HG03064 (cell line): ENCODE measurements around the gene TSHR.
"Not testable (repeated sequence)": the region's sequence is repeated elsewhere in the genome, so short reads cannot be mapped to it uniquely, and the experiment has no call there.

ENCODE experiments used
- ATAC-seq: cut with Tn5 transposase; IDR thresholded peaks from one replicate; pipeline ENCODE4 v1.9.1; 2021; ENCODE audit warnings: low read depth; ENCODE audit not compliant: unreplicated experiment

TSHR gene

GRCh38 chr14:81062816-81063215 lies 107.4 kb downstream of the TSHR start:
- ATAC-seq = peak; percentile 71

- no peak for ATAC-seq
Measured at GRCh38 chr14:81066672-81067071, 111.3 kb downstream of the TSHR start.

GRCh38 chr14:81067156-81067555 lies 111.7 kb downstream of the TSHR start:
- ATAC-seq = no peak

- no peak for ATAC-seq
Measured at GRCh38 chr14:81068176-81068782, 112.9 kb downstream of the TSHR start.

GRCh38 chr14:81070511-81070910 lies 115.1 kb downstream of the TSHR start:
- ATAC-seq = no peak

GRCh38 chr14:81085596-81085995 lies 130.2 kb downstream of the TSHR start:
- no peak for ATAC-seq

- ATAC-seq = no peak
Measured at GRCh38 chr14:81087230-81087629, 131.8 kb downstream of the TSHR start.

- ATAC-seq = no peak
Measured at GRCh38 chr14:81091139-81091538, 135.7 kb downstream of the TSHR start.

- ATAC-seq = no peak
Measured at GRCh38 chr14:81091660-81092059, 136.2 kb downstream of the TSHR start.

- ATAC-seq = no peak
Measured at GRCh38 chr14:81093651-81094050, 138.2 kb downstream of the TSHR start.

GRCh38 chr14:81095539-81095938 lies 140.1 kb downstream of the TSHR start:
- ATAC-seq = no peak

GRCh38 chr14:81096656-81097055 lies 141.2 kb downstream of the TSHR start:
- no peak for ATAC-seq

- no peak for ATAC-seq
Measured at GRCh38 chr14:81102217-81102616, 146.8 kb downstream of the TSHR start.

- no peak for ATAC-seq
Measured at GRCh38 chr14:81103443-81103842, 148.0 kb downstream of the TSHR start.

- no peak for ATAC-seq
Measured at GRCh38 chr14:81105378-81105777, 150.0 kb downstream of the TSHR start.

- ATAC-seq = no peak
Measured at GRCh38 chr14:81105961-81106360, 150.5 kb downstream of the TSHR start.

GRCh38 chr14:81110186-81110585 lies 154.8 kb downstream of the TSHR start:
- no peak for ATAC-seq

GRCh38 chr14:81113176-81113575 lies 157.8 kb downstream of the TSHR start:
- ATAC-seq = no peak

GRCh38 chr14:81113945-81114820 lies 158.8 kb downstream of the TSHR start:
- not testable (repeated sequence) for ATAC-seq

GRCh38 chr14:81120501-81120900 lies 165.1 kb downstream of the TSHR start:
- ATAC-seq = no peak

- ATAC-seq = peak; percentile 99
Measured at GRCh38 chr14:81122326-81122725, 166.9 kb downstream of the TSHR start.

- ATAC-seq = no peak
Measured at GRCh38 chr14:81123811-81124210, 168.4 kb downstream of the TSHR start.
